GM13976 (cell line): ENCODE results near the gene PTPMT1.

Experiments used
- DNase-seq: peaks from one replicate; pipeline ENCODE4 v3.0.0; 2012; ENCODE audit warnings: low spot score
- in situ Hi-C: fragments of 300-500 bp; cut with MboI; formaldehyde crosslinking; loops from one replicate; pipeline ENCODE4 v1.12.0; 2022; ENCODE audit warnings: low sequenced_read_pairs, mixed read lengths, inconsistent platforms; ENCODE audit not compliant: unreplicated experiment
- TF ChIP-seq, protein P1 (sequence below): IDR thresholded peaks from 2 replicates; pipeline ENCODE4 v1.5.1; 2012; ENCODE audit warnings: borderline replicate concordance, mild to moderate bottlenecking; ENCODE audit not compliant: insufficient read depth; ENCODE audit errors: extremely low read depth, missing control alignments, control extremely low read depth

The PTPMT1 gene

DNA sequence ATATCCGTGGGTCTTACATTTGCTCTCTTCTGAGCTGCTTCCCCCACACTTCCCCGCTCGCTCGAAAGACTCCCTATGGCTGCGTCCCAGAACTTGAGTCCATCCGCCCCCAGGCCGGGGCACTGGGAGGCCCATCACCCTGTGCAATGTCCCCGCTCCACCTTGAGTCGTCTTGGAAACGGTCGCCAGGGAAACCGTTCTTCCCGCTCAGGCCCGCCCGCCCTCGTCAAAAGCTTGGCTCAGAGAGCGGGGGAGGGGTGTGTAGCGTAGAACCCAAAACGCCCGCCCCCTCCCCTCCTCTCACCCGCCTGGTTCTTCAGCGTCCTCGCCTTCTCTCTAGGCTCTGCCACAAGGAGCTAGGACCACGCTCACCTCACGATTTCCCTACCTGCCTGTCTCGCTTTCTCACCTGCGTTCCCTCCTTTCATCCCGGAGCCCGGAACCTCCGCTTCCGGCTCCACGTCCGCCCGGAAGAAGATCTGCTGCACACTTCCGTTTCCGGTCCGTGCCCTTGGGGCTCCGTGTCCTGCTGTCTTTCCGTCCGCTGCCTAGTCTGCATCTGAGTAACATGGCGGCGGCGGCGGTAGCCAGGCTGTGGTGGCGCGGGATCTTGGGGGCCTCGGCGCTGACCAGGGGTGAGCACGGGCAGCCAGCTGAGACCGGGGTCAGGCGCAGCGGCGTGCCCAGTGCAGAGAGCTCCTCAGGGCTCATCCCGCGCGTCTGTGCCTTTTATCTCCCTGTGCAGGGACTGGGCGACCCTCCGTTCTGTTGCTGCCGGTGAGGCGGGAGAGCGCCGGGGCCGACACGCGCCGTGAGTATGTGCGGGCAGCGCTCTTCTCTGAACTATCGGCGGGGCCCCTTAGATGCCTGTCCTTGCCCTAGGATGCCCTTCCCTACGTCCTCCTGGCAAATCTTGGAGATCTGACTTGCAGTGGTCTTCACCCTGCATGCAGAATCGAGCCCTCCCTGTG is 13.4 kb downstream of the PTPMT1 start, which contains the start of the genes KBTBD4 and NDUFS3:
Gene KBTBD4, minus strand, starts transcription at position 447 of the 971 bp plus-strand sequence. Its CDS starts 19 bp downstream, at position 428.
Gene NDUFS3, plus strand, starts transcription at position 551 of the 971 bp plus-strand sequence. Its CDS starts 18 bp downstream, at position 569.
- TF ChIP-seq, protein P1, sequence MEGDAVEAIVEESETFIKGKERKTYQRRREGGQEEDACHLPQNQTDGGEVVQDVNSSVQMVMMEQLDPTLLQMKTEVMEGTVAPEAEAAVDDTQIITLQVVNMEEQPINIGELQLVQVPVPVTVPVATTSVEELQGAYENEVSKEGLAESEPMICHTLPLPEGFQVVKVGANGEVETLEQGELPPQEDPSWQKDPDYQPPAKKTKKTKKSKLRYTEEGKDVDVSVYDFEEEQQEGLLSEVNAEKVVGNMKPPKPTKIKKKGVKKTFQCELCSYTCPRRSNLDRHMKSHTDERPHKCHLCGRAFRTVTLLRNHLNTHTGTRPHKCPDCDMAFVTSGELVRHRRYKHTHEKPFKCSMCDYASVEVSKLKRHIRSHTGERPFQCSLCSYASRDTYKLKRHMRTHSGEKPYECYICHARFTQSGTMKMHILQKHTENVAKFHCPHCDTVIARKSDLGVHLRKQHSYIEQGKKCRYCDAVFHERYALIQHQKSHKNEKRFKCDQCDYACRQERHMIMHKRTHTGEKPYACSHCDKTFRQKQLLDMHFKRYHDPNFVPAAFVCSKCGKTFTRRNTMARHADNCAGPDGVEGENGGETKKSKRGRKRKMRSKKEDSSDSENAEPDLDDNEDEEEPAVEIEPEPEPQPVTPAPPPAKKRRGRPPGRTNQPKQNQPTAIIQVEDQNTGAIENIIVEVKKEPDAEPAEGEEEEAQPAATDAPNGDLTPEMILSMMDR, result no peak
- in situ Hi-C loops, result no loop called here
- peak; percentile 93 for DNase-seq

DNA sequence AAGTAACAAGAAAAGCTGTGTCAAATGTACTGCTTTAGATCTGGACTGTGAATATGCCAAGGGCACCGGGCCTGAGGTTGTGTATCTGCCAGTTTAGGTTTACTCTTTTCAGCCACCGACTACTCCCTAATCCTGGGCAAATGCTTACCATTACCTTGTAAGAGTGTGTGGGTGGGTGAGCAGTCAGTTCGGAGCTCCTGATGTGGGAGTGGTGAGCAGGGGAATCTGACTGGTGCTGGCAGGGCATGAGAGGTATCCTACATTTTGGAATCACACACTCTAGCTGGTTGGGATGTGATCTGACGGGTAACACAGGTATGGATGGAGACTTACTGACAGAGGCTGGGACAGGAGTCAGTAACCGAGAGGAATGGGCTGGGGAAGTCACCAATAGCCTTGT is 18.4 kb downstream of the PTPMT1 start:
- TF ChIP-seq, protein P1, result no peak
- in situ Hi-C loops, result no loop called here
- no peak for DNase-seq

DNA sequence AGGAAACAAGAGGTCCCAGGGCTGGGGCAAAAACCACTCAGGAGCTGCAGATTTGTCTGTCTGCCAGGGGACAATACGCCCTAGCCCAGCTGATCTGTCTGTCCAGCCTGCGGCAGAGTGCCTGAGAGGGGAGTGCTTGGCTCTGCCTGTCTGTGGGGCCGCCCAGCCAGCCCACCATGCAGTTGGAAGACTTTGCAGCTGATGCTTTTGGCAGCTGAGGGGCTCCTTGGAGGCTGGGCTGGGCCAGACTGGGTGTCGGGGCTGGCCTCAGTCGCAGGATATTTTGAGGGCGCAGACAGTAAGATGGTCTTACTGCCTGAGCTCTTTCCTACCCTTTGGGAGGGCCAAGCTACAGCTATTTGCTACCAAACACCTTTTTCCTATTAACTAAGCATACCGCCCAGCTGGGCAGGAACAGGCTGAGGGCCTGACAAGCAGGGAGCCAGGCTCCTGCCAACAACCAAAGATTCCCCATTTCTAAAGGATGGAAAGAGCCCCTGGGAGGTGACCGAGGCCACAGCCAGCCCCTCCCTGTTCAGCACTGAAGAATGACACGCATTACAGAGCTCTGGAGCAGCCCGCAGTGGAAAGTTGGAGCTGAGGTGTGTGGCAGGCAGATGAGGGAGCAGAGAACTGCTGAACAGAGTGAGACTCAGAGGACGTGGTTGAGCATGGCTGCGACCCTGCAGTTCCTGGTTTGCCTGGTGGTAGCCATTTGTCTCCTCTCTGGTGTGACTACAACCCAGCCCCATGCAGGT is 20.9 kb downstream of the PTPMT1 start, which contains the start of gene FAM180B:
Gene FAM180B, plus strand, starts transcription at position 581 of the 758 bp plus-strand sequence. Its CDS starts 91 bp downstream, at position 672.
- TF ChIP-seq, protein P1, result no peak
- DNase-seq, result no peak
- in situ Hi-C loops, result no loop called here

DNA sequence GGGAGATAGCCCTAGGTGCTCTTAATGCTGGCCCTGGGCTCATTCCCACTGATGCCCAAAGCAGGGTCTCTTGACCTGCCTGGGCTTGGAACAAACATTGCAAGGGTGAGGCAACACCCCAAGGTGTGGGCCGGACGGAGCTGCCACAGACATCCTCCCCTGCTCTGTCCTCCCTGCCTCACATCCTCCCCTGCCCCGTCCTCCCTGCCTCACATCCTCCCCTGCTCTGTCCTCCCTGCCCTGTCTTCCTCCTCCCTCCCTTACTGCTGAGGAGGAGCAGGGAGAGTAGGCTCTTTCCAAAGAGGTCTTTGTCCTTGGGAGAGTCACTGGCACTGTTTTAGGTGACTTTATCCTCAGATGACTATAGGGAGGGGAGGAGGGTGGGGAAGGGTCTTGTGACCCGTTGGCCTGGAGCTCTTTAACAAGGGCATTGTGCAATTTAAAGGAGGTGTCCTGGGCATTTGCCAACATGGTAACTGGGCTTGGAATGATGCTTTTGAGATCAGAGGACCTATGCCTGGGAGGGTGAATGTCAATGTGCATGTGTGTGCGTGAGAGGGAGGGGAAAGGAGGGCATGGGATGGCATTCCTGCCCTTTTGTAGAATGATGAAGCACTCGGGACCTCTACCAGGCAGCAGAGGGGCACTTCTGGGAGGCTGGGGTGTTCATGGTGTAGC is 21.8 kb downstream of the PTPMT1 start:
- in situ Hi-C loops, result no loop called here
- TF ChIP-seq, protein P1, result no peak
- no peak for DNase-seq

DNA sequence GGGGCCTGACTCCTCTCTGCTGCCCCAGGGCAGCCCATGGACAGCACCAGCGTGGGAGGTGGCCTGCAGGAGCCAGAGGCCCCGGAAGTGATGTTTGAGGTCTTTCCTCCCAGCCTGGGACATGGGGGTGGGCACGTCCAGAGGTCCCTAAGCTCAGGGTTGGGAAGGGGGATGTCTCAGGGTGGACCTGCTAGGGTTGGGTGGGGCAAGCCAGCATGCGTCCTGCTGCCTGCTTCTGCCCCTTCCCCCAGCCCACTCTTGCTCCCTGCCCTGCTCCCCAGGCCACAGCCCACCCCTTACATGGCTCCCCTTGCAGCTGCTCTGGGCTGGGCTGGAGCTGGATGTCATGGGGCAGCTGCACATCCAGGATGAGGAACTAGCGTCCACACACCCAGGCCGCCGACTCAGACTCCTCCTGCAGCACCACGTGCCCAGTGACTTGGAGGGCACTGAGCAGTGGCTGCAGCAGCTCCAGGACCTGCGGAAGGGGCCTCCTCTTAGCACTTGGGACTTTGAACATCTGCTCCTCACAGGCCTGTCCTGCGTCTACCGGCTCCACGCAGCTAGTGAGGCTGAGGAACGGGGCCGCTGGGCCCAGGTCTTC is 22.4 kb downstream of the PTPMT1 start:
- no peak for DNase-seq
- in situ Hi-C loops, result no loop called here
- TF ChIP-seq, protein P1, result no peak

DNA sequence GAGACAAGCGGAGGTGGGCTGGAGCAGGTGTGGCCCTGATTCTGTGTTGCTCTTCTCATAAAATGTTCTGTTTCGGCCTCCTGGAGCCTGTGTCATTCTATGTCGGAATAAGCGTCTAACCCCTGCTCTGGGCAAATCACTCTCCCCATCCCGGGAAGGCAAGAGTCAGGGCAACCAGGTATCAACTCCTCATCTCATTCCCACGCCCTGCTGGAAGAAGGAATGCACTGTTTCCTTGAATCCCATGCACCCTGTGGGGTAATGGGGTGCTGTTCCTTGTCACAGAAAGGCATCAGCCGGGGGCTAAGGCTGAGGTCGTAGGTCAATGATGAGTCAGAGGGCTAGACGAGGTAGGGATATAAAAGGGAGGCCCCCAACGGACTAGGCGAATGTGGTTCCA is 23.7 kb downstream of the PTPMT1 start:
- DNase-seq, result no peak
- TF ChIP-seq, protein P1, result no peak
- in situ Hi-C loops, result no loop called here
